ENCODE results near the gene MSL1.

The MSL1 gene

GRCh38 chr17:40099619-40100418 is 22.0 kb upstream of the MSL1 start:
- ATAC-seq, result peak; percentile 28
- TF ChIP-seq TSHZ2 (CRISPR knock-in tag; IDR thresholded peaks at IDR 0.05) (no peak), ZC3H10 (CRISPR knock-in tag; IDR thresholded peaks at IDR 0.05) (no peak), ARNTL (CRISPR knock-in tag; IDR thresholded peaks at IDR 0.05; ENCODE audit: borderline replicate concordance, low read depth) (no peak), RARB (CRISPR knock-in tag; IDR thresholded peaks at IDR 0.05) (no peak), TOX (CRISPR knock-in tag; IDR thresholded peaks at IDR 0.05; ENCODE audit: borderline replicate concordance) (no peak), CSDC2 (CRISPR knock-in tag; IDR thresholded peaks at IDR 0.05) (no peak), ZFP3 (CRISPR knock-in tag; IDR thresholded peaks at IDR 0.05) (no peak), ZNF8 (CRISPR knock-in tag; IDR thresholded peaks at IDR 0.05) (no peak), GLIS3 (CRISPR knock-in tag; IDR thresholded peaks at IDR 0.05) (no peak), ZNF70 (CRISPR knock-in tag; IDR thresholded peaks at IDR 0.05) (no peak), ESRRG (CRISPR knock-in tag; IDR thresholded peaks at IDR 0.05) (no peak), SNAI2 (CRISPR knock-in tag; IDR thresholded peaks at IDR 0.05) (no peak), ISL1 (CRISPR knock-in tag; IDR thresholded peaks at IDR 0.05) (no peak)
- TF ChIP-seq, protein P1, sequence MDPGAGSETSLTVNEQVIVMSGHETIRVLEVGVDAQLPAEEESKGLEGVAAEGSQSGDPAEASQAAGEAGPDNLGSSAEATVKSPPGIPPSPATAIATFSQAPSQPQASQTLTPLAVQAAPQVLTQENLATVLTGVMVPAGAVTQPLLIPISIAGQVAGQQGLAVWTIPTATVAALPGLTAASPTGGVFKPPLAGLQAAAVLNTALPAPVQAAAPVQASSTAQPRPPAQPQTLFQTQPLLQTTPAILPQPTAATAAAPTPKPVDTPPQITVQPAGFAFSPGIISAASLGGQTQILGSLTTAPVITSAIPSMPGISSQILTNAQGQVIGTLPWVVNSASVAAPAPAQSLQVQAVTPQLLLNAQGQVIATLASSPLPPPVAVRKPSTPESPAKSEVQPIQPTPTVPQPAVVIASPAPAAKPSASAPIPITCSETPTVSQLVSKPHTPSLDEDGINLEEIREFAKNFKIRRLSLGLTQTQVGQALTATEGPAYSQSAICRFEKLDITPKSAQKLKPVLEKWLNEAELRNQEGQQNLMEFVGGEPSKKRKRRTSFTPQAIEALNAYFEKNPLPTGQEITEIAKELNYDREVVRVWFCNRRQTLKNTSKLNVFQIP (CRISPR knock-in tag; IDR thresholded peaks at IDR 0.05; ENCODE audit: borderline replicate concordance, low read depth), result no peak
- TF ChIP-seq, protein P2, sequence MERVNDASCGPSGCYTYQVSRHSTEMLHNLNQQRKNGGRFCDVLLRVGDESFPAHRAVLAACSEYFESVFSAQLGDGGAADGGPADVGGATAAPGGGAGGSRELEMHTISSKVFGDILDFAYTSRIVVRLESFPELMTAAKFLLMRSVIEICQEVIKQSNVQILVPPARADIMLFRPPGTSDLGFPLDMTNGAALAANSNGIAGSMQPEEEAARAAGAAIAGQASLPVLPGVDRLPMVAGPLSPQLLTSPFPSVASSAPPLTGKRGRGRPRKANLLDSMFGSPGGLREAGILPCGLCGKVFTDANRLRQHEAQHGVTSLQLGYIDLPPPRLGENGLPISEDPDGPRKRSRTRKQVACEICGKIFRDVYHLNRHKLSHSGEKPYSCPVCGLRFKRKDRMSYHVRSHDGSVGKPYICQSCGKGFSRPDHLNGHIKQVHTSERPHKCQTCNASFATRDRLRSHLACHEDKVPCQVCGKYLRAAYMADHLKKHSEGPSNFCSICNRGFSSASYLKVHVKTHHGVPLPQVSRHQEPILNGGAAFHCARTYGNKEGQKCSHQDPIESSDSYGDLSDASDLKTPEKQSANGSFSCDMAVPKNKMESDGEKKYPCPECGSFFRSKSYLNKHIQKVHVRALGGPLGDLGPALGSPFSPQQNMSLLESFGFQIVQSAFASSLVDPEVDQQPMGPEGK (CRISPR knock-in tag; IDR thresholded peaks at IDR 0.05; ENCODE audit: borderline replicate concordance), result no peak
- TF ChIP-seq, protein P3, sequence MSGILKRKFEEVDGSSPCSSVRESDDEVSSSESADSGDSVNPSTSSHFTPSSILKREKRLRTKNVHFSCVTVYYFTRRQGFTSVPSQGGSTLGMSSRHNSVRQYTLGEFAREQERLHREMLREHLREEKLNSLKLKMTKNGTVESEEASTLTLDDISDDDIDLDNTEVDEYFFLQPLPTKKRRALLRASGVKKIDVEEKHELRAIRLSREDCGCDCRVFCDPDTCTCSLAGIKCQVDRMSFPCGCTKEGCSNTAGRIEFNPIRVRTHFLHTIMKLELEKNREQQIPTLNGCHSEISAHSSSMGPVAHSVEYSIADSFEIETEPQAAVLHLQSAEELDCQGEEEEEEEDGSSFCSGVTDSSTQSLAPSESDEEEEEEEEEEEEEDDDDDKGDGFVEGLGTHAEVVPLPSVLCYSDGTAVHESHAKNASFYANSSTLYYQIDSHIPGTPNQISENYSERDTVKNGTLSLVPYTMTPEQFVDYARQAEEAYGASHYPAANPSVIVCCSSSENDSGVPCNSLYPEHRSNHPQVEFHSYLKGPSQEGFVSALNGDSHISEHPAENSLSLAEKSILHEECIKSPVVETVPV (CRISPR knock-in tag; IDR thresholded peaks at IDR 0.05), result no peak

DNA sequence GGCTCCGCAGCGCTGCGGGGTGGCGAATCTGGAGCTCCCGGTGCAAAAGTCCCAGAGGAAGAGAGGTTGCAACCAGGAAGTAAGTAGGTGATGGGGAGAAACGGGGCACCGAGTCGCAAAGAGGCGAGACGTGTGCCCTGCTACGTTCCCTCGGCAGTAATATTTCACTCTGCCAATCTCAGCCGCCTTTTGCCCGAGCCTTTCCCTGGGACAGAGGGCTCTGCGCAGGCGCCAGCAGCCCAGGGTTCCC is 21.4 kb upstream of the MSL1 start, which contains the start of gene NR1D1:
Gene NR1D1 (minus strand): TSS at position 171 of the 250 bp plus-strand sequence. CDS start 495 bp downstream, outside the sequence.
- peak; percentile 76; the same call in 2 of the 3 replicates for ATAC-seq
- TF ChIP-seq BACH2 (CRISPR knock-in tag; IDR thresholded peaks at IDR 0.05; ENCODE audit: borderline replicate concordance) (no peak), ZNF70 (CRISPR knock-in tag; IDR thresholded peaks at IDR 0.05) (no peak), ISL1 (CRISPR knock-in tag; IDR thresholded peaks at IDR 0.05) (no peak), ZNF8 (CRISPR knock-in tag; IDR thresholded peaks at IDR 0.05) (no peak), TSHZ2 (CRISPR knock-in tag; IDR thresholded peaks at IDR 0.05) (no peak), TOX (CRISPR knock-in tag; IDR thresholded peaks at IDR 0.05; ENCODE audit: borderline replicate concordance) (no peak), TCF4 (CRISPR knock-in tag; IDR thresholded peaks at IDR 0.05; ENCODE audit: borderline replicate concordance) (no peak), RARB (CRISPR knock-in tag; IDR thresholded peaks at IDR 0.05) (no peak), CSDC2 (CRISPR knock-in tag; IDR thresholded peaks at IDR 0.05) (no peak), ESRRG (CRISPR knock-in tag; IDR thresholded peaks at IDR 0.05) (no peak), GLIS3 (CRISPR knock-in tag; IDR thresholded peaks at IDR 0.05) (no peak), ZNF565 (CRISPR knock-in tag; conservative IDR thresholded peaks at IDR 0.05; ENCODE audit: low read depth) (no peak), OSR1 (CRISPR knock-in tag; IDR thresholded peaks at IDR 0.05) (no peak), ARNTL (CRISPR knock-in tag; IDR thresholded peaks at IDR 0.05; ENCODE audit: borderline replicate concordance, low read depth) (no peak), SNAI2 (CRISPR knock-in tag; IDR thresholded peaks at IDR 0.05) (no peak)
- TF ChIP-seq, protein P2 (CRISPR knock-in tag; IDR thresholded peaks at IDR 0.05; ENCODE audit: borderline replicate concordance), result no peak
- TF ChIP-seq, protein P1 (CRISPR knock-in tag; IDR thresholded peaks at IDR 0.05; ENCODE audit: borderline replicate concordance, low read depth), result no peak
- TF ChIP-seq, protein P3 (CRISPR knock-in tag; IDR thresholded peaks at IDR 0.05), result no peak
